GM23338 (cell line): Measurements from ENCODE around the gene RABGAP1L. TPM values are rescaled to one million over a fixed set of nuclear protein-coding genes. Genes with fewer than 3 reads are reported as not detected.

Experiments
- ATAC-seq: fragments of 200-7000 bp; cut with Tn5 transposase; 3 replicates; pipeline ENCODE4 v1.9.1; 2020
- DNase-seq: peaks from one replicate; pipeline ENCODE4 v3.0.0-alpha.2; 2015; ENCODE audit warnings: low spot score
- H2AFZ ChIP-seq: fragments of 200-600 bp; sonication (generic); 2 replicates; pipeline ENCODE4 v1.8.0; 2016; ENCODE audit warnings: antibody characterized with exemption, mild to moderate bottlenecking, moderate library complexity
- H3F3A ChIP-seq: fragments of 200-600 bp; sonication (generic); replicated peaks from 2 replicates; pipeline ENCODE4 v1.8.0; 2017; ENCODE audit warnings: antibody characterized with exemption, mixed run types, low read depth
- H3K27ac ChIP-seq: fragments of 200-600 bp; sonication (generic); 2 replicates; pipeline ENCODE4 v1.6.1; 2016; ENCODE audit warnings: low read depth
- H3K27me3 ChIP-seq: fragments of 200-600 bp; sonication (generic); 2 replicates; pipeline ENCODE4 v1.8.0; 2016; ENCODE audit warnings: mild to moderate bottlenecking, mixed run types, moderate library complexity; ENCODE audit not compliant: insufficient read depth
- H3K36me3 ChIP-seq: fragments of 200-600 bp; sonication (generic); 2 replicates; pipeline ENCODE4 v1.8.0; 2016; ENCODE audit warnings: mild to moderate bottlenecking; ENCODE audit not compliant: insufficient read depth
- H3K4me1 ChIP-seq: fragments of 200-600 bp; sonication (generic); 2 replicates; pipeline ENCODE4 v1.8.0; 2016; ENCODE audit warnings: mild to moderate bottlenecking, moderate library complexity; ENCODE audit not compliant: insufficient read depth
- H3K4me2 ChIP-seq: fragments of 200-600 bp; sonication (generic); 2 replicates; pipeline ENCODE4 v1.7.1; 2017; ENCODE audit warnings: mixed run types
- H3K4me3 ChIP-seq: fragments of 200-600 bp; sonication (generic); 2 replicates; pipeline ENCODE4 v1.6.1; 2016; ENCODE audit warnings: mixed run types
- H3K79me2 ChIP-seq: fragments of 200-600 bp; sonication (generic); replicated peaks from 2 replicates; pipeline ENCODE4 v1.8.0; 2017; ENCODE audit warnings: mild to moderate bottlenecking; ENCODE audit not compliant: insufficient read depth
- H3K9me2 ChIP-seq: fragments of 200-600 bp; sonication (generic); 2 replicates; pipeline ENCODE4 v1.8.0; 2017; ENCODE audit not compliant: insufficient read depth
- H4K20me1 ChIP-seq: fragments of 200-600 bp; sonication (generic); replicated peaks from 2 replicates; pipeline ENCODE4 v1.8.0; 2017; ENCODE audit warnings: mild to moderate bottlenecking; ENCODE audit not compliant: insufficient read depth
- H3K27ac Mint-ChIP-seq: 2 replicates; pipeline ENCODE4 v1.8.0; 2020; ENCODE audit warnings: inconsistent platforms, mild to moderate bottlenecking, moderate library complexity, mixed read lengths
- H3K27me3 Mint-ChIP-seq: 3 replicates; pipeline ENCODE4 v1.8.0; 2022; ENCODE audit warnings: low read depth, mild to moderate bottlenecking, moderate library complexity, mixed read lengths, inconsistent platforms; ENCODE audit not compliant: insufficient read depth, poor library complexity
- H3K36me3 Mint-ChIP-seq: 3 replicates; pipeline ENCODE4 v1.8.0; 2021; ENCODE audit warnings: low read depth, mild to moderate bottlenecking, inconsistent platforms, moderate library complexity, mixed read lengths
- H3K4me1 Mint-ChIP-seq: 3 replicates; pipeline ENCODE4 v1.8.0; 2020; ENCODE audit warnings: mild to moderate bottlenecking, inconsistent platforms, mixed read lengths
- H3K4me3 Mint-ChIP-seq: 3 replicates; pipeline ENCODE4 v1.8.0; 2021; ENCODE audit warnings: moderate library complexity, mild to moderate bottlenecking, inconsistent platforms, mixed read lengths
- H3K9me3 Mint-ChIP-seq: 3 replicates; pipeline ENCODE4 v1.8.0; 2020; ENCODE audit warnings: moderate library complexity, mild to moderate bottlenecking, inconsistent platforms, mixed read lengths
- CREB1 ChIP-seq: fragments of 250-450 bp; sonication (Bioruptor Pico); IDR thresholded peaks from 2 replicates; pipeline ENCODE4 v1.5.0; 2020; ENCODE audit warnings: low read depth, mild to moderate bottlenecking, moderate library complexity
- EZH2phosphoT487 ChIP-seq: fragments of 200-600 bp; sonication (generic); IDR thresholded peaks from one replicate; pipeline ENCODE4 v1.8.1; 2018; ENCODE audit warnings: antibody characterized with exemption; ENCODE audit not compliant: unreplicated experiment
- JUNB ChIP-seq: IDR thresholded peaks from one replicate; pipeline ENCODE4 v1.6.1; 2016; ENCODE audit warnings: antibody characterized with exemption; ENCODE audit not compliant: unreplicated experiment
- NANOG ChIP-seq: IDR thresholded peaks from 2 replicates; pipeline ENCODE4 v1.6.1; 2016; ENCODE audit warnings: antibody characterized with exemption, borderline replicate concordance
- POLR2AphosphoS5 ChIP-seq: IDR thresholded peaks from 2 replicates; pipeline ENCODE4 v1.6.1; 2016; ENCODE audit warnings: antibody characterized with exemption, low read depth
- STAT1 ChIP-seq: IDR thresholded peaks from one replicate; pipeline ENCODE4 v1.6.1; 2016; ENCODE audit warnings: antibody characterized with exemption; ENCODE audit not compliant: unreplicated experiment
- ZNF114 ChIP-seq: fragments of 250-450 bp; sonication (Bioruptor Pico); IDR thresholded peaks from 2 replicates; pipeline ENCODE4 v1.5.0; 2020; ENCODE audit warnings: mild to moderate bottlenecking, moderate library complexity
- ZNF331 ChIP-seq: fragments of 250-450 bp; sonication (Bioruptor Pico); IDR thresholded peaks from 2 replicates; pipeline ENCODE4 v1.5.0; 2020; ENCODE audit warnings: low read depth, mild to moderate bottlenecking, moderate library complexity
- polyA plus RNA-seq: library from polyadenylated mRNA; unstranded; fragments of >200 nt; fragmentation: Nextera tagmentation; extraction: Ambion mirVana; gene quantifications from 2 replicates; pipeline ENCODE4 v1.2.1, GENCODE V29; 2016
- total RNA-seq: library from RNA; depleted of rRNA; stranded (reverse); fragments of >200 nt; shearing (Covaris generic); gene quantifications from 2 replicates; pipeline ENCODE4 v1.2.3, GENCODE V29; 2014
- TF ChIP-seq, protein P1 (sequence below): fragments of 250-450 bp; sonication (Bioruptor Pico); IDR thresholded peaks from 2 replicates; pipeline ENCODE4 v1.5.0; 2020; ENCODE audit warnings: mild to moderate bottlenecking, moderate library complexity
- TF ChIP-seq, protein P2 (sequence below): IDR thresholded peaks from 2 replicates; pipeline ENCODE4 v1.6.1; 2016; ENCODE audit warnings: antibody characterized with exemption

The RABGAP1L gene
- total and polyA plus RNA-seq, 2 experiments from 2014 or later, result 83.2 to 136 TPM

DNA sequence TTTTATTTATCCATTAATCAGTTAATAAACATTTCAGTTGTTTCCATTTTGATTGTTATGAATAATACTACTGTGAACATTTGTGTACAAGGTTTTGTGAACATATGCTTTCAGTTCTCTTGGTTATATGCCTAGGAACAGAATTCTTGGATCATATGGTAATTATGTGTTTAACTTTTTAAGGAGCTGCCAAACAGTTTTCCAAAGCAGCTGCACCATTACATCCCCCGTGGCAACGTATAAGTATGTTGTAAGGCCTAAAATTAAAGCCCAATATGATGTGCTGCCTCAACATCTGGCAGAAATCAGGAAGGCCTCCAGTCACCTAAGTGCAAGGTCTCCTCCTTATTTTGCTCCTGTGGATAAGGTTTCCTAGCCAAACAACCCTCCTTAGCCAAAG lies 604.9 kb downstream of the RABGAP1L start (continued):
- TF ChIP-seq, protein P1, sequence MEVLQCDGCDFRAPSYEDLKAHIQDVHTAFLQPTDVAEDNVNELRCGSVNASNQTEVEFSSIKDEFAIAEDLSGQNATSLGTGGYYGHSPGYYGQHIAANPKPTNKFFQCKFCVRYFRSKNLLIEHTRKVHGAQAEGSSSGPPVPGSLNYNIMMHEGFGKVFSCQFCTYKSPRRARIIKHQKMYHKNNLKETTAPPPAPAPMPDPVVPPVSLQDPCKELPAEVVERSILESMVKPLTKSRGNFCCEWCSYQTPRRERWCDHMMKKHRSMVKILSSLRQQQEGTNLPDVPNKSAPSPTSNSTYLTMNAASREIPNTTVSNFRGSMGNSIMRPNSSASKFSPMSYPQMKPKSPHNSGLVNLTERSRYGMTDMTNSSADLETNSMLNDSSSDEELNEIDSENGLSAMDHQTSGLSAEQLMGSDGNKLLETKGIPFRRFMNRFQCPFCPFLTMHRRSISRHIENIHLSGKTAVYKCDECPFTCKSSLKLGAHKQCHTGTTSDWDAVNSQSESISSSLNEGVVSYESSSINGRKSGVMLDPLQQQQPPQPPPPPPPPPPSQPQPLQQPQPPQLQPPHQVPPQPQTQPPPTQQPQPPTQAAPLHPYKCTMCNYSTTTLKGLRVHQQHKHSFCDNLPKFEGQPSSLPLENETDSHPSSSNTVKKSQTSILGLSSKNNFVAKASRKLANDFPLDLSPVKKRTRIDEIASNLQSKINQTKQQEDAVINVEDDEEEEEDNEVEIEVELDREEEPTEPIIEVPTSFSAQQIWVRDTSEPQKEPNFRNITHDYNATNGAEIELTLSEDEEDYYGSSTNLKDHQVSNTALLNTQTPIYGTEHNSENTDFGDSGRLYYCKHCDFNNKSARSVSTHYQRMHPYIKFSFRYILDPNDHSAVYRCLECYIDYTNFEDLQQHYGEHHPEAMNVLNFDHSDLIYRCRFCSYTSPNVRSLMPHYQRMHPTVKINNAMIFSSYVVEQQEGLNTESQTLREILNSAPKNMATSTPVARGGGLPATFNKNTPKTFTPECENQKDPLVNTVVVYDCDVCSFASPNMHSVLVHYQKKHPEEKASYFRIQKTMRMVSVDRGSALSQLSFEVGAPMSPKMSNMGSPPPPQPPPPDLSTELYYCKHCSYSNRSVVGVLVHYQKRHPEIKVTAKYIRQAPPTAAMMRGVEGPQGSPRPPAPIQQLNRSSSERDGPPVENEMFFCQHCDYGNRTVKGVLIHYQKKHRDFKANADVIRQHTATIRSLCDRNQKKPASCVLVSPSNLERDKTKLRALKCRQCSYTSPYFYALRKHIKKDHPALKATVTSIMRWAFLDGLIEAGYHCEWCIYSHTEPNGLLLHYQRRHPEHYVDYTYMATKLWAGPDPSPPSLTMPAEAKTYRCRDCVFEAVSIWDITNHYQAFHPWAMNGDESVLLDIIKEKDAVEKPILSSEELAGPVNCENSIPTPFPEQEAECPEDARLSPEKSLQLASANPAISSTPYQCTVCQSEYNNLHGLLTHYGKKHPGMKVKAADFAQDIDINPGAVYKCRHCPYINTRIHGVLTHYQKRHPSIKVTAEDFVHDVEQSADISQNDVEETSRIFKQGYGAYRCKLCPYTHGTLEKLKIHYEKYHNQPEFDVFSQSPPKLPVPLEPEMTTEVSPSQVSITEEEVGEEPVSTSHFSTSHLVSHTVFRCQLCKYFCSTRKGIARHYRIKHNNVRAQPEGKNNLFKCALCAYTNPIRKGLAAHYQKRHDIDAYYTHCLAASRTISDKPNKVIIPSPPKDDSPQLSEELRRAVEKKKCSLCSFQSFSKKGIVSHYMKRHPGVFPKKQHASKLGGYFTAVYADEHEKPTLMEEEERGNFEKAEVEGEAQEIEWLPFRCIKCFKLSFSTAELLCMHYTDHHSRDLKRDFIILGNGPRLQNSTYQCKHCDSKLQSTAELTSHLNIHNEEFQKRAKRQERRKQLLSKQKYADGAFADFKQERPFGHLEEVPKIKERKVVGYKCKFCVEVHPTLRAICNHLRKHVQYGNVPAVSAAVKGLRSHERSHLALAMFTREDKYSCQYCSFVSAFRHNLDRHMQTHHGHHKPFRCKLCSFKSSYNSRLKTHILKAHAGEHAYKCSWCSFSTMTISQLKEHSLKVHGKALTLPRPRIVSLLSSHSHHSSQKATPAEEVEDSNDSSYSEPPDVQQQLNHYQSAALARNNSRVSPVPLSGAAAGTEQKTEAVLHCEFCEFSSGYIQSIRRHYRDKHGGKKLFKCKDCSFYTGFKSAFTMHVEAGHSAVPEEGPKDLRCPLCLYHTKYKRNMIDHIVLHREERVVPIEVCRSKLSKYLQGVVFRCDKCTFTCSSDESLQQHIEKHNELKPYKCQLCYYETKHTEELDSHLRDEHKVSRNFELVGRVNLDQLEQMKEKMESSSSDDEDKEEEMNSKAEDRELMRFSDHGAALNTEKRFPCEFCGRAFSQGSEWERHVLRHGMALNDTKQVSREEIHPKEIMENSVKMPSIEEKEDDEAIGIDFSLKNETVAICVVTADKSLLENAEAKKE (CRISPR knock-in tag), result no peak
- no peak for TF ChIP-seq STAT1
- TF ChIP-seq ZNF331 (CRISPR knock-in tag), result no peak

DNA sequence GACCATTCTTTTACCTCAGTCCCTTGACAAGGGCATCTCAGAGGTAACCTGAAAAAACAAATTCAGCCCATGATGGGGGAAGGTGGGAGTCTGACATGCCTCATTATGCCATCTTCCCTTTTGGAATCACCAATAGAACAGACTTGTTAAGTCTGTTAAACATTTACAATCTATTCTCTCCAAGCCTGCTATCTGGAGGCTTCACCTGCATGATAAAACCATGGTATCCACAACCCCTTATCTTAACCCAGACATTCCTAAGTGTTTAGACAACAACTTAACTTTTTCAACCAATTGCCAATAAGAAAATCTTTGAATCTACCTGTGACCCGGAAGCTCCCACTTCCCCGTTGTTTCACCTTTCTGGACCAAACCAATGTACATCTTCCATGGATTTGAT lies 607.4 kb downstream of the RABGAP1L start:
- Histone ChIP-seq H3K79me2 (no peaks in the 10 kb centered on the region), H3K36me3 (no peaks in the 10 kb centered on the region), H3K27ac (no peak overlapping the region), H3K4me2 (no peak overlapping the region), H3K27me3 (no peaks in the 10 kb centered on the region), H3F3A (no peaks in the 10 kb centered on the region), H4K20me1 (no peaks in the 10 kb centered on the region), H3K4me3 (no peak overlapping the region), H2AFZ (no peak overlapping the region), H3K9me2 (no peaks in the 10 kb centered on the region), H3K4me1 (no peaks in the 10 kb centered on the region)
- peaks cover 3% of the 10 kb centered on the region for H3K27me3 Mint-ChIP-seq
- H3K4me3 Mint-ChIP-seq, result no peak overlapping the region
- H3K9me3 Mint-ChIP-seq, result no peaks in the 10 kb centered on the region
- TF ChIP-seq, protein P2, sequence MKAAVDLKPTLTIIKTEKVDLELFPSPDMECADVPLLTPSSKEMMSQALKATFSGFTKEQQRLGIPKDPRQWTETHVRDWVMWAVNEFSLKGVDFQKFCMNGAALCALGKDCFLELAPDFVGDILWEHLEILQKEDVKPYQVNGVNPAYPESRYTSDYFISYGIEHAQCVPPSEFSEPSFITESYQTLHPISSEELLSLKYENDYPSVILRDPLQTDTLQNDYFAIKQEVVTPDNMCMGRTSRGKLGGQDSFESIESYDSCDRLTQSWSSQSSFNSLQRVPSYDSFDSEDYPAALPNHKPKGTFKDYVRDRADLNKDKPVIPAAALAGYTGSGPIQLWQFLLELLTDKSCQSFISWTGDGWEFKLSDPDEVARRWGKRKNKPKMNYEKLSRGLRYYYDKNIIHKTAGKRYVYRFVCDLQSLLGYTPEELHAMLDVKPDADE, result no peak
- TF ChIP-seq CREB1 (CRISPR knock-in tag), result no peak
- no peak for TF ChIP-seq EZH2phosphoT487
- no peak for TF ChIP-seq POLR2AphosphoS5
- TF ChIP-seq, protein P1 (CRISPR knock-in tag), result no peak
- TF ChIP-seq JUNB, result no peak
- TF ChIP-seq ZNF114 (CRISPR knock-in tag), result no peak
- TF ChIP-seq NANOG, result no peak
- H3K36me3 Mint-ChIP-seq, result no peaks in the 10 kb centered on the region
- DNase-seq (no peak), ATAC-seq (no peak)
- no peak overlapping the region for H3K27ac Mint-ChIP-seq
- peaks cover 8% of the 10 kb centered on the region; the same call in 2 of the 3 replicates for H3K4me1 Mint-ChIP-seq
